C4-2B (cell line): ENCODE data around the gene P2RY12.

ENCODE experiments used
- H3K27ac ChIP-seq: fragments of 450-650 bp; 2 replicates; pipeline ENCODE4 v1.5.1; 2017
- ZFX ChIP-seq: fragments of 450-650 bp; IDR thresholded peaks from 2 replicates; pipeline ENCODE4 v1.6.1; 2017
- TF ChIP-seq, protein P1 (sequence below): fragments of 450-650 bp; conservative IDR thresholded peaks from 2 replicates; pipeline ENCODE4 v1.5.1; 2017; ENCODE audit warnings: mild to moderate bottlenecking

The P2RY12 gene

GRCh38 chr3:151327571-151328198 is 56.9 kb downstream of the P2RY12 start:
- H3K27ac ChIP-seq = no peak overlapping the region
- no peak for TF ChIP-seq ZFX
- TF ChIP-seq, protein P1, sequence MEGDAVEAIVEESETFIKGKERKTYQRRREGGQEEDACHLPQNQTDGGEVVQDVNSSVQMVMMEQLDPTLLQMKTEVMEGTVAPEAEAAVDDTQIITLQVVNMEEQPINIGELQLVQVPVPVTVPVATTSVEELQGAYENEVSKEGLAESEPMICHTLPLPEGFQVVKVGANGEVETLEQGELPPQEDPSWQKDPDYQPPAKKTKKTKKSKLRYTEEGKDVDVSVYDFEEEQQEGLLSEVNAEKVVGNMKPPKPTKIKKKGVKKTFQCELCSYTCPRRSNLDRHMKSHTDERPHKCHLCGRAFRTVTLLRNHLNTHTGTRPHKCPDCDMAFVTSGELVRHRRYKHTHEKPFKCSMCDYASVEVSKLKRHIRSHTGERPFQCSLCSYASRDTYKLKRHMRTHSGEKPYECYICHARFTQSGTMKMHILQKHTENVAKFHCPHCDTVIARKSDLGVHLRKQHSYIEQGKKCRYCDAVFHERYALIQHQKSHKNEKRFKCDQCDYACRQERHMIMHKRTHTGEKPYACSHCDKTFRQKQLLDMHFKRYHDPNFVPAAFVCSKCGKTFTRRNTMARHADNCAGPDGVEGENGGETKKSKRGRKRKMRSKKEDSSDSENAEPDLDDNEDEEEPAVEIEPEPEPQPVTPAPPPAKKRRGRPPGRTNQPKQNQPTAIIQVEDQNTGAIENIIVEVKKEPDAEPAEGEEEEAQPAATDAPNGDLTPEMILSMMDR = peak; percentile 89

DNA sequence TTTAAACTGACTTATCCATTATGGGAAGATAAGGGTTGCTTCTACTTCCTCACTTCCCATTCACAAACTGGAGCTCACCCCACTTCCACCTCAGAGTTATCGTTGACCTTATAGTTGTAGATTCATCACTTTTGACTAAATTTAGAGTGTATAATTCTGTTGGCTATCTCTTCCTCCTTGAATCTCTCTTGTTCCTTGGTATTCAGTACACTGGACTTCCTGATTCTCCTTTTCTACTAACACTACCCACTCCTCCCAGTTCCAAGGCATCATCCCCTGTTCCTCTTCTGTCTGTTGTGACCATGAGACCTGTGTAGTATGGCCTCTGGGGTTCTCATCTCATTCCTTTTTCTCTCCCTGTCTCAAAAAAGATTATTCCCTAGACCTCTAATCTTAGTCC is 62.0 kb downstream of the P2RY12 start:
- no peak overlapping the region for H3K27ac ChIP-seq
- TF ChIP-seq ZFX = no peak
- TF ChIP-seq, protein P1 = no peak

GRCh38 chr3:151321526-151321925 is 63.0 kb downstream of the P2RY12 start:
- TF ChIP-seq, protein P1 = no peak
- TF ChIP-seq ZFX = no peak
- no peak overlapping the region for H3K27ac ChIP-seq

- TF ChIP-seq, protein P1 = no peak
Observed at GRCh38 chr3:151320131-151320530, 64.4 kb downstream of the P2RY12 start.

DNA sequence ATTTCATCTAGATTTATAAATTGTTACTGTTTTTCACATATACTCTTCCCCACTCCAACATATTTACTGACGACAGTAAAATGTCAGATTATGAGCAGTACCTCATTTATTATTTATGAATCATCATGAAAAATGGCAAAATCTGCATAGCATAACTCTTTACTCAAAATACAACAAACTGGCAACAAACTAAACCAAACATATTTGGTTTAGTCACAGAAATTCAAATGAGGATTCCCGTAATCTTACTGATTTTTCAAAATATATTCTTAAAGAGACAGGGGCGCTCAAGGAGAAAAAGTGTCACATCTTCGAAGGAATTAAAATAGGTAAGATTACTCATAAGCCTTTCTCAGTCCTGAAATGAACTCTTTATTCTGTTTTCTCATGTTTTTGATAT is 64.9 kb downstream of the P2RY12 start:
- no peak overlapping the region for H3K27ac ChIP-seq
- TF ChIP-seq ZFX = no peak
- TF ChIP-seq, protein P1 = no peak

More at GRCh38 chr3:151320131-151320530, 64.4 kb downstream of the P2RY12 start:
- no peak overlapping the region for H3K27ac ChIP-seq

DNA sequence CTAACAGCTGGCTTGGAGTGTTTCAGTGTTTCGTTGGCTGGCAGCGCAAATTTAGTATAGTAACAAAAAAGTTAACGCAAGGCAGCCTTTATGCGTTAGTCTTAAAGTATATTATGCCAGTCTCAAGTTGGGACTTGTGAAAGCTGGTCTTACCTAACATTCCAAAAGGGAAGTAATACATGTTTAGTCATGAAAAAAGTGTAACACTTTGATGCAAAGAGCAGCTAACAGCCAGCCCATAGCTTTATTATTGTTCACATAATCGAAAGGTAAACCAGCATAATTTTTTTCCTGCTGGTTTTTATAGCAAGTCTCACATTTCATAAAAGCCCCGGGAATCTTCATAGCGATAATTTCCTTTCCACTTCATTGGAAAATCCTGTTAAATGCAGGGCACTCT is 65.6 kb downstream of the P2RY12 start:
- TF ChIP-seq ZFX = no peak
- TF ChIP-seq, protein P1 = no peak
- H3K27ac ChIP-seq = no peak overlapping the region

DNA sequence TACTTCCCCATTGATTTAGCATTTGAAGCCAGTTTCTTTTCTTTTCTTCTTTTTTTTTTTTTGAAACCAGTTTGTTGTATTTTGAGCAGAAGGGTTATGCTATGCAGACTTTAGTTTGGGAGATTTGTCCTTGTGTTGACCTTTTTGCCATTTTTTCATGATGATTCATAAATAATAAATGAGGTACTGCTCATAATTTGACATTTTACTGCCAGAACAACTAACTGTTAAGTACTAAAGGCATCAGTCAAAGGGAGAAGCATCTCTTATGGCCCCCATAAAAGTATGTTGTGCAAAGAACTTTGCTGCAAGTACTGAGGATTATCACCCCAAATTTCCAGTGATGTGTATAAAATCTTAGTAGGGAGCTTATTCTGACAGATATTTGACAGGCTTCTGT is 66.2 kb downstream of the P2RY12 start:
- no peak overlapping the region for H3K27ac ChIP-seq
- TF ChIP-seq, protein P1 = no peak
